HCT116 (cell line): ENCODE measurements around the gene HAPLN1. TPM values are rescaled to one million over a fixed set of nuclear protein-coding genes. Genes with fewer than 3 reads are reported as not detected.

Source experiments
- ATAC-seq: fragments of 200-7000 bp; cut with Tn5 transposase; 2 replicates; pipeline ENCODE4 v1.9.1; 2020; ENCODE audit warnings: mild to moderate bottlenecking, moderate library complexity
- BruUV-seq: library from RNA; stranded (reverse); fragments of 400-500 nt; replicated peaks from 2 replicates; lab custom pipeline; 2021; lab: Mats Ljungman, UMichigan
- CTCF ChIA-PET: fragments of 300-600 bp; sonication (Branson Sonifier 250); formaldehyde crosslinking; loops from one replicate; lab custom pipeline; 2021; ENCODE audit warnings: antibody characterized with exemption; lab: Charles Lee
- POLR2A ChIA-PET: fragments of 300-600, 350-600 bp; sonication (Branson Sonifier 250); formaldehyde crosslinking; loops from one replicate; lab custom pipeline; 2021; ENCODE audit warnings: antibody characterized with exemption; lab: Charles Lee
- RAD21 ChIA-PET, 2 experiments: fragments of 300-600 bp; sonication (Branson Sonifier 250); formaldehyde crosslinking; loops; one replicate each; lab custom pipeline; 2023; ENCODE audit warnings: low total read pairs in 2 of 2; ENCODE audit not compliant: uncharacterized antibody in 2 of 2, unreplicated experiment in 2 of 2, low non-redundant PET in 1 of 2; lab: Charles Lee
- DNase-seq: peaks from one replicate; pipeline ENCODE4 v3.0.0-alpha.2; 2010; ENCODE audit warnings: low read depth, low spot score
- H2AFZ ChIP-seq: fragments of 200-600 bp; shearing (Covaris generic), sonication (generic); 2 replicates; pipeline ENCODE4 v1.6.1; 2017; ENCODE audit warnings: low read depth, mixed run types, mixed read lengths, antibody characterized with exemption, low read length; ENCODE audit not compliant: poor library complexity, severe bottlenecking
- H3K27ac ChIP-seq: 2 replicates; pipeline ENCODE4 v1.5.1; 2012; ENCODE audit warnings: low read depth, low read length
- H3K27me3 ChIP-seq: fragments of 200-600 bp; sonication (generic); 2 replicates; pipeline ENCODE4 v1.6.1; 2016; ENCODE audit warnings: mixed run types, low read length, mixed read lengths; ENCODE audit not compliant: insufficient read depth
- H3K36me3 ChIP-seq, 2 experiments: fragments of 200-500 bp in 1 of 2; fragments of 200-600 bp in 1 of 2; sonication (Bioruptor generic) in 1 of 2; sonication (generic) in 1 of 2; 2 replicates each; pipeline versions ENCODE4 v1.5.1 to v1.6.1; 2014 to 2016; ENCODE audit warnings: low read length in 2 of 2, inconsistent platforms in 1 of 2, mixed read lengths in 1 of 2, mixed run types in 1 of 2; ENCODE audit not compliant: insufficient read depth in 2 of 2, control insufficient read depth in 1 of 2
- H3K4me1 ChIP-seq, 2 experiments: fragments of 200-600 bp in 1 of 2; sonication (generic) in 1 of 2; 2 replicates each; pipeline versions ENCODE4 v1.5.1 to v1.6.1; 2012 to 2017; ENCODE audit warnings: low read length in 2 of 2, inconsistent platforms in 1 of 2, mild to moderate bottlenecking in 1 of 2, mixed read lengths in 1 of 2, mixed run types in 1 of 2, moderate library complexity in 1 of 2; ENCODE audit not compliant: insufficient read depth in 2 of 2, control insufficient read depth in 1 of 2
- H3K4me2 ChIP-seq: fragments of 200-600 bp; sonication (generic); 2 replicates; pipeline ENCODE4 v1.6.1; 2017; ENCODE audit warnings: mixed run types, low read length, mixed read lengths
- H3K4me3 ChIP-seq, 2 experiments: fragments of 200-600 bp in 1 of 2; sonication (generic) in 1 of 2; replicated peaks in 1 of 2; 2 replicates each; pipeline ENCODE4 v1.5.1; 2011 to 2016; ENCODE audit warnings: low read length in 2 of 2, control low read depth in 1 of 2, low read depth in 1 of 2, mild to moderate bottlenecking in 1 of 2, mixed read lengths in 1 of 2, mixed run types in 1 of 2
- H3K79me2 ChIP-seq: fragments of 200-600 bp; sonication (generic); 2 replicates; pipeline ENCODE4 v1.6.1; 2017; ENCODE audit warnings: mild to moderate bottlenecking, mixed run types, low read length, moderate library complexity, mixed read lengths; ENCODE audit not compliant: insufficient read depth
- H3K9ac ChIP-seq: fragments of 200-600 bp; sonication (generic); 2 replicates; pipeline ENCODE4 v1.6.1; 2016; ENCODE audit warnings: low read length, mixed read lengths
- H3K9me2 ChIP-seq: fragments of 200-600 bp; sonication (generic), shearing (Covaris generic); 2 replicates; pipeline ENCODE4 v1.6.1; 2017; ENCODE audit warnings: mixed run types, mild to moderate bottlenecking, moderate library complexity; ENCODE audit not compliant: insufficient read depth
- H3K9me3 ChIP-seq, 2 experiments: fragments of 200-500 bp in 1 of 2; fragments of 200-600 bp in 1 of 2; sonication (Bioruptor generic) in 1 of 2; sonication (generic) in 1 of 2; 2 replicates each; pipeline ENCODE4 v1.6.1; 2014 to 2017; ENCODE audit warnings: low read length in 2 of 2, mixed read lengths in 2 of 2, inconsistent platforms in 1 of 2, low read depth in 1 of 2, mild to moderate bottlenecking in 1 of 2, mixed run types in 1 of 2, moderate library complexity in 1 of 2; ENCODE audit not compliant: control insufficient read depth in 1 of 2, insufficient read depth in 1 of 2
- H4K20me1 ChIP-seq: fragments of 200-600 bp; sonication (generic), shearing (Covaris generic); 2 replicates; pipeline ENCODE4 v1.6.1; 2017; ENCODE audit warnings: mixed run types, mild to moderate bottlenecking, moderate library complexity; ENCODE audit not compliant: insufficient read depth
- ATF3 ChIP-seq: IDR thresholded peaks from 2 replicates; pipeline ENCODE4 v1.6.1; 2012
- CEBPB ChIP-seq: IDR thresholded peaks from 2 replicates; pipeline ENCODE4 v1.6.1; 2012; ENCODE audit warnings: low read depth
- CTCF ChIP-seq, 3 experiments: fragments of 200-600 bp in 1 of 3; sonication (generic) in 1 of 3; IDR thresholded peaks in 2 of 3; conservative IDR thresholded peaks in 1 of 3; 2 replicates each; pipeline ENCODE4 v1.5.1; 2012 to 2017; ENCODE audit warnings: low read depth in 2 of 3, low read length in 2 of 3, antibody characterized with exemption in 1 of 3, borderline replicate concordance in 1 of 3, control low read depth in 1 of 3, mild to moderate bottlenecking in 1 of 3, mixed read lengths in 1 of 3, mixed run types in 1 of 3, moderate library complexity in 1 of 3; ENCODE audit not compliant: insufficient read depth in 1 of 3
- EGR1 ChIP-seq: IDR thresholded peaks from 2 replicates; pipeline ENCODE4 v1.6.1; 2012; ENCODE audit warnings: low read depth
- ELF1 ChIP-seq: IDR thresholded peaks from 2 replicates; pipeline ENCODE4 v1.6.1; 2012; ENCODE audit warnings: low read depth, borderline replicate concordance
- EZH2phosphoT487 ChIP-seq: fragments of 200-600 bp; IDR thresholded peaks from 2 replicates; pipeline ENCODE4 v1.6.1; 2018; ENCODE audit warnings: antibody characterized with exemption, borderline replicate concordance
- FOSL1 ChIP-seq: IDR thresholded peaks from 2 replicates; pipeline ENCODE4 v1.6.1; 2012; ENCODE audit warnings: low read depth
- JUND ChIP-seq: IDR thresholded peaks from 2 replicates; pipeline ENCODE4 v1.6.1; 2012
- MAX ChIP-seq: IDR thresholded peaks from 2 replicates; pipeline ENCODE4 v1.6.1; 2012
- POLR2A ChIP-seq: IDR thresholded peaks from 2 replicates; pipeline ENCODE4 v1.7.0; 2011; ENCODE audit warnings: borderline replicate concordance; ENCODE audit not compliant: insufficient read depth, insufficient read length; ENCODE audit errors: extremely low read depth
- RAD21 ChIP-seq: IDR thresholded peaks from 2 replicates; pipeline ENCODE4 v1.6.1; 2012; ENCODE audit warnings: low read depth, mild to moderate bottlenecking
- REST ChIP-seq: IDR thresholded peaks from 2 replicates; pipeline ENCODE4 v1.6.1; 2012; ENCODE audit warnings: low read depth
- SIN3A ChIP-seq: IDR thresholded peaks from 2 replicates; pipeline ENCODE4 v1.6.1; 2012; ENCODE audit warnings: low read depth
- SP1 ChIP-seq: IDR thresholded peaks from 2 replicates; pipeline ENCODE4 v1.6.1; 2012; ENCODE audit warnings: low read depth
- YY1 ChIP-seq: IDR thresholded peaks from 2 replicates; pipeline ENCODE4 v1.6.1; 2011; ENCODE audit warnings: low read length, low read depth, moderate library complexity, mild to moderate bottlenecking; ENCODE audit not compliant: insufficient replicate concordance; ENCODE audit errors: extremely low read depth
- ZBTB33 ChIP-seq: IDR thresholded peaks from 2 replicates; pipeline ENCODE4 v1.6.1; 2011; ENCODE audit warnings: mild to moderate bottlenecking, low read length, moderate library complexity; ENCODE audit not compliant: insufficient replicate concordance; ENCODE audit errors: extremely low read depth
- ZFX ChIP-seq: fragments of 450-650 bp; IDR thresholded peaks from 2 replicates; pipeline ENCODE4 v1.6.1; 2017
- ZNF274 ChIP-seq: fragments of 200-500 bp; sonication (Bioruptor generic); IDR thresholded peaks from 2 replicates; pipeline ENCODE4 v1.6.1; 2014; ENCODE audit warnings: mild to moderate bottlenecking, low read depth, low read length, inconsistent platforms
- intact Hi-C: fragments of 100-400 bp; cut with micrococcal nuclease; formaldehyde crosslinking; loops from 2 replicates; pipeline ENCODE4 v1.10.0; 2022
- total RNA-seq: library from RNA; stranded (reverse); gene quantifications from one replicate; pipeline ENCODE4 v1.2.1, GENCODE V29; 2021; ENCODE audit not compliant: unreplicated experiment

The HAPLN1 gene
- total RNA-seq, 1 experiment from 2014 or later: 0.05 TPM

- no peaks in the 10 kb centered on the region for H3K79me2 ChIP-seq
- H4K20me1 ChIP-seq: no peaks in the 10 kb centered on the region
- H3K9me2 ChIP-seq: no peaks in the 10 kb centered on the region
- H2AFZ ChIP-seq: no peak overlapping the region
- RAD21 ChIA-PET: no interaction called here
- H3K9me3 ChIP-seq: peaks cover 7 to 22% of the 10 kb centered on the region in 2 experiments; a peak in 3 of 4 replicates
- POLR2A ChIA-PET: no interaction called here
- CTCF ChIA-PET: no interaction called here
- H3K27me3 ChIP-seq: no peaks in the 10 kb centered on the region
- no peak overlapping the region for H3K9ac ChIP-seq
- H3K27ac ChIP-seq: no peak overlapping the region
- ATAC-seq (no peak), DNase-seq (no peak)
- no peaks in the 10 kb centered on the region for H3K36me3 ChIP-seq
- H3K4me2 ChIP-seq: no peak overlapping the region
- no TSS peak for BruUV-seq
- H3K4me1 ChIP-seq: no peaks in the 10 kb centered on the region
- intact Hi-C loops: no loop called here
- no peak overlapping the region for H3K4me3 ChIP-seq
- TF ChIP-seq CTCF (IDR thresholded peaks at IDR 0.05 in 2 of 3, conservative IDR thresholded peaks at IDR 0.05 in 1 of 3; ENCODE audit: borderline replicate concordance in 1 of 3, insufficient read depth in 1 of 3, low read depth in 2 of 3, low read length in 2 of 3) (no peak), RAD21 (no peak), ZBTB33 (no peak), EZH2phosphoT487 (no peak), EGR1 (no peak), FOSL1 (no peak), ZNF274 (no peak), SP1 (no peak), YY1 (no peak), POLR2A (no peak), REST (no peak), CEBPB (no peak), ELF1 (no peak), JUND (no peak), SIN3A (no peak), MAX (no peak), ATF3 (no peak), ZFX (no peak)
Observed at GRCh38 chr5:83764101-83764500, 43.4 kb upstream of the HAPLN1 start.
